Measurements from ENCODE around the gene UGT1A9. TPM values are rescaled to one million over a fixed set of nuclear protein-coding genes. Genes with fewer than 3 reads are reported as not detected.

UGT1A9 gene
- total and polyA plus RNA-seq, 5 donors, result not detected

DNA sequence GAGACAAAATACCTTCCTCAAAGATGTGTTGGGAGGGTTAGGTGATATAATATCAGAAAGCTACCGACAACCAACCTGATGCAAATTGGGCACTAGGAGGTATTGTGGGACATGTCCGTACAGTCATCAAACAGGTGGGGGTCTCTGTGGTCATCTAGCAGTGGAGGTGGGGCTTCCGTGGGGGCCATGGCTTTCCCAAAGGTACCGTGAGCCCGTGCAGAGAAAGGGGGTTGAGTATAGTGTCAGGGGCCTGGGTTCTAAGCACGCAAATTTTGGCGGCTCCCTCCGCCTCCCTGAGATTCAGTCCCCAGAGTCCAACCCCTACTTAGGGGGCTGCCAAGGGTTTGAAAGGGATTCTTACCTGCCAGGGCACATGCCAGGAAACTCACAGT is 150.0 kb downstream of the UGT1A9 start:
- intact Hi-C loops (cut with DNase I), result no loop called here
- no peak overlapping the region for H3K27ac ChIP-seq (ENCODE audit: low read length)
- H3K27me3 ChIP-seq (ENCODE audit: control insufficient read depth, insufficient read depth), result no peaks in the 10 kb centered on the region
- DNase-seq, result no peak
- no peaks in the 10 kb centered on the region for H3K9me3 ChIP-seq (ENCODE audit: control insufficient read depth, low read length)
- no peaks in the 10 kb centered on the region for H3K4me1 ChIP-seq (ENCODE audit: control insufficient read depth, insufficient read depth, low read length)
- no peak for ATAC-seq
- WGBS, result 94% methylated on average over 8 of the region's 8 CpGs
- no peak overlapping the region for H3K4me3 ChIP-seq (ENCODE audit: low read length)

DNA sequence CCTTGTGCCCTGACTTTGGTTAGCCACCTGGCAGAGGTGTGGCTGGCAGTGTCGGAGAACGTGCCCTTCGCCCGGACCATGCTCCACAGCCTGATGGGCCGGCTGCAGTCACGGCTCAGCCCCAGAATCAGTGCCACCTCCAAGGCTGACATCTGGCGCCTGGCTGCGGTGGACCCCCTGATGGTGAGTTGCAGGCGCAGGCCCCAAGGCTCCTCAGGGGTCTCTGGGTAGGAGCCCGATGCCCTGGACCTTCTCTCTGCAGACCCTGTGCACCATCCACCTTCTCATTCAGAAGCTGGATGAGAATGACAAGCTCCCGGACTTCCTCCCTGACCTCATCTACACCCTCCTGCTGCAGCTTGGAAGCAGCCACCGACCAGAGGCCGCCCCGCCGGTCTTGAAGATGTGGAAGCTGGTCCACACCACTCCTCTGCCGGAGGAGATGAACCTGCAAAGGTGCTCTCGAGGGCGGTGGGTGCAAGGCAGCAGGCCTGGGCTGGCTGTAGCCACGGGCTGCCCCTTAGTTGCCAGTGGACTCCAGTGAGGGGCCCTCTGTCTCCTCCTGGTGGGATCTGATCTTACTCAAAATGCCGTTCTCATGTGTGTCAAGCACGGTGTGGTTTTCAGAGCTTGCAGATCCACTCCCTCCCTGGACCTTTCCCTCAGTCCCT is 150.5 kb downstream of the UGT1A9 start:
- no peaks in the 10 kb centered on the region for H3K4me1 ChIP-seq (ENCODE audit: control insufficient read depth, insufficient read depth, low read length)
- intact Hi-C loops (cut with DNase I), result no loop called here
- no peak for ATAC-seq
- H3K9me3 ChIP-seq (ENCODE audit: control insufficient read depth, low read length), result no peaks in the 10 kb centered on the region
- H3K27ac ChIP-seq (ENCODE audit: low read length), result no peak overlapping the region
- no peak overlapping the region for H3K4me3 ChIP-seq (ENCODE audit: low read length)
- peak in 2 of 3 donors; percentile 33 to 41 for DNase-seq
- 88% methylated on average over 21 of the region's 21 CpGs for WGBS
- H3K27me3 ChIP-seq (ENCODE audit: control insufficient read depth, insufficient read depth), result no peaks in the 10 kb centered on the region

Other genes starting within 250 kb of the UGT1A9 start
- 10 to 100 TPM; 16.8 to 18.6 (median 18.1) TPM for gene USP40, start 105.1 kb upstream of the UGT1A9 start, total RNA-seq
- gene USP40, start 105.1 kb upstream of the UGT1A9 start, polyA plus RNA-seq, result 15.1 TPM
- not detected for gene UGT1A8, start 54.3 kb upstream of the UGT1A9 start, total RNA-seq
- gene UGT1A8, start 54.3 kb upstream of the UGT1A9 start, polyA plus RNA-seq, result not detected
- gene UGT1A10, start 35.5 kb upstream of the UGT1A9 start, total RNA-seq, result not detected
- gene UGT1A10, start 35.5 kb upstream of the UGT1A9 start, polyA plus RNA-seq, result not detected
- gene UGT1A7, start 10.0 kb downstream of the UGT1A9 start, total RNA-seq, result not detected
- not detected for gene UGT1A7, start 10.0 kb downstream of the UGT1A9 start, polyA plus RNA-seq
- gene UGT1A6, start 21.0 kb downstream of the UGT1A9 start, total RNA-seq, result not detected
- gene UGT1A6, start 21.0 kb downstream of the UGT1A9 start, polyA plus RNA-seq, result not detected
- gene UGT1A5, start 41.0 kb downstream of the UGT1A9 start, total RNA-seq, result not detected
- gene UGT1A5, start 41.0 kb downstream of the UGT1A9 start, polyA plus RNA-seq, result not detected
- not detected for gene UGT1A4, start 46.8 kb downstream of the UGT1A9 start, total RNA-seq
- 0.07 TPM for gene UGT1A4, start 46.8 kb downstream of the UGT1A9 start, polyA plus RNA-seq
- gene UGT1A3, start 57.1 kb downstream of the UGT1A9 start, total RNA-seq, result not detected
- not detected for gene UGT1A3, start 57.1 kb downstream of the UGT1A9 start, polyA plus RNA-seq
- gene UGT1A1, start 88.4 kb downstream of the UGT1A9 start, total RNA-seq, result not detected
- gene UGT1A1, start 88.4 kb downstream of the UGT1A9 start, polyA plus RNA-seq, result not detected
- gene MROH2A, start 106.4 kb downstream of the UGT1A9 start, total RNA-seq, result not detected
- not detected for gene MROH2A, start 106.4 kb downstream of the UGT1A9 start, polyA plus RNA-seq
- gene HJURP, start 182.6 kb downstream of the UGT1A9 start, total RNA-seq, result under 1 TPM in 2 of 4 donors, not detected in 2; 0.77 to 0.94 TPM
- 0.09 TPM for gene HJURP, start 182.6 kb downstream of the UGT1A9 start, polyA plus RNA-seq
- gene TRPM8, start 245.5 kb downstream of the UGT1A9 start, total RNA-seq, result not detected
- not detected for gene TRPM8, start 245.5 kb downstream of the UGT1A9 start, polyA plus RNA-seq